ENCODE measurements around the gene TEX26.

DNA sequence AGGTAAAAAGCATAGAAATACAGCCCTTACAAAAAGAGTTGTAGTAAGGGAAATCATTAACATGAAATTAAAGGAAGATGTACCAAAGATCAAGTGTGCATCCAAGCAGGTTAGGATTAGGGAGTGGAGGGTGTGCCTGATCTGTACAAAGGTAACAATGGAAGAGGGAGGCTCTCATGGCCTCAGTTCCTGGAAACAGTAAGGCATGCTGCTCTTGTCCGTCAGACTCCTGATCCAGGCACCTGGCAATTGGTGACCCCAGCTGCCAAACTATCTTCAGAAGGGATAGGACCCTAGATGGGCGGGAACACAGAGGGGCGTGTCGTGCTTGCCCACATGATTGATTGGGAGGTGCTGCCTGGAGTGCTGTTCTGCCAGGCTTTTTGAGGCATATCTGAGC lies 4.5 kb downstream of the TEX26 start:
- no peak for TF ChIP-seq TP53 (CRISPR knock-in tag; IDR thresholded peaks at IDR 0.05)
- TF ChIP-seq, protein P1, sequence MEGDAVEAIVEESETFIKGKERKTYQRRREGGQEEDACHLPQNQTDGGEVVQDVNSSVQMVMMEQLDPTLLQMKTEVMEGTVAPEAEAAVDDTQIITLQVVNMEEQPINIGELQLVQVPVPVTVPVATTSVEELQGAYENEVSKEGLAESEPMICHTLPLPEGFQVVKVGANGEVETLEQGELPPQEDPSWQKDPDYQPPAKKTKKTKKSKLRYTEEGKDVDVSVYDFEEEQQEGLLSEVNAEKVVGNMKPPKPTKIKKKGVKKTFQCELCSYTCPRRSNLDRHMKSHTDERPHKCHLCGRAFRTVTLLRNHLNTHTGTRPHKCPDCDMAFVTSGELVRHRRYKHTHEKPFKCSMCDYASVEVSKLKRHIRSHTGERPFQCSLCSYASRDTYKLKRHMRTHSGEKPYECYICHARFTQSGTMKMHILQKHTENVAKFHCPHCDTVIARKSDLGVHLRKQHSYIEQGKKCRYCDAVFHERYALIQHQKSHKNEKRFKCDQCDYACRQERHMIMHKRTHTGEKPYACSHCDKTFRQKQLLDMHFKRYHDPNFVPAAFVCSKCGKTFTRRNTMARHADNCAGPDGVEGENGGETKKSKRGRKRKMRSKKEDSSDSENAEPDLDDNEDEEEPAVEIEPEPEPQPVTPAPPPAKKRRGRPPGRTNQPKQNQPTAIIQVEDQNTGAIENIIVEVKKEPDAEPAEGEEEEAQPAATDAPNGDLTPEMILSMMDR (IDR thresholded peaks at IDR 0.05), result no peak
- no peak for TF ChIP-seq JUNB (IDR thresholded peaks at IDR 0.05)
- no peak for TF ChIP-seq SMC3 (IDR thresholded peaks at IDR 0.05)
- TF ChIP-seq POLR2A (IDR thresholded peaks at IDR 0.05; ENCODE audit: low read length), result no peak

Measured in A549 (cell line).